ENCODE data around the gene MGRN1.

DNA sequence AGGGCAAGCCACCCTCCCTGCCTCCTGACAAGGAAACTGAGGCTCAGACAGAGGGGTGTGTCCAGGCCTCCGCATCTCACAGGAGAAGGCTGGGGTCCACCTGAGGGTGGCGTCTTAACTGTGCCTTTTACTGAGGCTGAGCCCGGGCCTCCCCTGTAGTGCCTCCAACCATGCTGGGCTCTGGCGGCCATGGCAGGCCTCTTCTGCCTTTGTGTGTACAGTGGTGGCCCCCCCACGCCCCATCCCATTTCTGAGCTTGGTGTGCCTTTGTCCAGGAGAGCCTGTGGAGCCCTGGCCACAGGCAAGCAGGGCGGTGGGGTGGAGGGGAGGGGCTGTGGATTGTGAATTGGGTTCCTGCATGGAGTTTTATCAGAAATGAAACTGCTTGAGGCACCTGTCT lies 31.2 kb downstream of the MGRN1 start:
- TF ChIP-seq, protein P1, sequence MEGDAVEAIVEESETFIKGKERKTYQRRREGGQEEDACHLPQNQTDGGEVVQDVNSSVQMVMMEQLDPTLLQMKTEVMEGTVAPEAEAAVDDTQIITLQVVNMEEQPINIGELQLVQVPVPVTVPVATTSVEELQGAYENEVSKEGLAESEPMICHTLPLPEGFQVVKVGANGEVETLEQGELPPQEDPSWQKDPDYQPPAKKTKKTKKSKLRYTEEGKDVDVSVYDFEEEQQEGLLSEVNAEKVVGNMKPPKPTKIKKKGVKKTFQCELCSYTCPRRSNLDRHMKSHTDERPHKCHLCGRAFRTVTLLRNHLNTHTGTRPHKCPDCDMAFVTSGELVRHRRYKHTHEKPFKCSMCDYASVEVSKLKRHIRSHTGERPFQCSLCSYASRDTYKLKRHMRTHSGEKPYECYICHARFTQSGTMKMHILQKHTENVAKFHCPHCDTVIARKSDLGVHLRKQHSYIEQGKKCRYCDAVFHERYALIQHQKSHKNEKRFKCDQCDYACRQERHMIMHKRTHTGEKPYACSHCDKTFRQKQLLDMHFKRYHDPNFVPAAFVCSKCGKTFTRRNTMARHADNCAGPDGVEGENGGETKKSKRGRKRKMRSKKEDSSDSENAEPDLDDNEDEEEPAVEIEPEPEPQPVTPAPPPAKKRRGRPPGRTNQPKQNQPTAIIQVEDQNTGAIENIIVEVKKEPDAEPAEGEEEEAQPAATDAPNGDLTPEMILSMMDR (IDR thresholded peaks at IDR 0.05): no peak
- no peak for TF ChIP-seq EZH2 (IDR thresholded peaks at IDR 0.05; ENCODE audit: borderline replicate concordance, insufficient read depth, low read depth, low read length, poor library complexity, severe bottlenecking)

Data from B cell (primary cell).